Stimulated activated CD4-positive, alpha-beta T cell treated with anti-CD3 and anti-CD28 coated beads, TNF-alpha, amount 100 ng/mL, for 1 hour (primary cell): Measurements from ENCODE around the gene ALX3.
A peak's percentile ranks its signal among the peaks of the same experiment; 100 is the strongest.
"Not testable (repeated sequence)": the region's sequence is repeated elsewhere in the genome, so short reads cannot be mapped to it uniquely, and the experiment has no call there.

Source experiments
- DNase-seq, 3 donors: peaks; one replicate each; pipeline ENCODE4 v3.0.0-alpha.2; 2020; ENCODE audit warnings: low read depth in 3 of 3, low spot score in 1 of 3

ALX3 gene

DNA sequence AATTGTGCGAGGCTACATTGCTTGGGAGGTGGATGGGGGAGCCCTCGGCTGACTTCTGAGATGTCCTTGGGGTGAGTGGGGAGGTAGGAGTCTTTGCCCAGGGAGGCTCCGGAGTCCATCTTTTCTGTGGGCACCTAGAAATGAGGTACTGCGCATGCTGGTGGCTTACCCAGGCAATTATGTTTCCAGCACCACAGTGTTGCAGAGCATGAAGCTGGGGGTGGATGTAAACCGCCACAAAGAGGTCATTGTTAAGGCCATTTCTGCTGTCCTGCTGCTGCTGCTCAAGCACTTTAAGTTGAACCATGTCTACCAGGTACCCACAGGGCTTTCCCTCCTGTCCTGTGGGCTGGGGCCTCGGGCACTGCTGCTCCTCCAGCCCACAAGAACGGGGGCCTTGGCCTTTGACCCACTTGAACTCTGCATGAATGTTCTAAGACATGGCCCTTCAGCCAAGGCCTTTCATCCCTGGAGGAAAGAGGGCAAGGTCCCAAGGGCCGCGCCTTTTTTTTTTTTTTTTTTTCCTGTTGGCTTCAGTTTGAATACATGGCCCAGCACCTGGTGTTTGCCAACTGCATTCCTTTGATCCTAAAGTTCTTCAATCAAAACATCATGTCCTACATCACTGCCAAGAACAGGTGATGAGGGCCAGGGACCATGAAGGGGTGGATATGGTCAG, 21.4 kb downstream of the ALX3 start:
- no peak for DNase-seq

DNA sequence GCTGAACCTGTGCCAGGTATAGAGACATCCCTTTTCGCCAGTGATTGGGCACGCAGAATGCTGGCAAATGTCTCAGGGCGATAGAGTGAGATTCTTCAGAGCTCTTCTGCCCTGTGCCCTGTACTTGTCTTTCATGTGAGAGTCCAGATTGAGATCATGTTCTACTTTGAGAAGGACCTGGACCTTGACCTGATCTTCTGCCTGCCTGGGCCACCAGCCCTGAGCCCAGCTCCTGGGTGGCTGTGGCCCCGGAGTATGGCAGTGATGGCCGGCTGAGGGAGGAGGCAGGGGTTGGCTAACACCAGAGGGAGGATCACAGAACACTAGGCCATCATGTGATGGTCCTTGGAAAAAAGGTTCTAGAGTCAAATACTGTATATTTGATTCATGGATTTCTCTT, 22.2 kb downstream of the ALX3 start:
- DNase-seq, result no peak

DNA sequence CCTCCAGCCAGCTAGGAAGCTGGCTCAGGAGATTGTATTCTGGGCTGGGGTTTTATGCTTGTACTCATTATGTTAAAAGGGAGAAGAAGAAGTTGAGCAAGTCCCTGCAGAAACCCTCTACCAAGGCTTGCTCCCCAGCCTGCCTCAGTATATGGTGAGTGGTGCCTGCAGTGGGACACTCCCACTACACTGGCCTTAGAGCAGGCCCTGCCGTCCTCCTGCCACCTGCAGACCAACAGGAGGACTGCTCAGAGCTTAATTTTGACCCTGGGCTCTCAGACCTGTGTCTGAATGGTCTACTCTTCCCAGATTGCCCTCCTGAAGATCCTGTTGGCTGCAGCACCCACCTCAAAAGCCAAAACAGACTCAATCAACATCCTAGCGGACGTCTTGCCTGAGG, 23.0 kb downstream of the ALX3 start:
- no peak for DNase-seq

DNA sequence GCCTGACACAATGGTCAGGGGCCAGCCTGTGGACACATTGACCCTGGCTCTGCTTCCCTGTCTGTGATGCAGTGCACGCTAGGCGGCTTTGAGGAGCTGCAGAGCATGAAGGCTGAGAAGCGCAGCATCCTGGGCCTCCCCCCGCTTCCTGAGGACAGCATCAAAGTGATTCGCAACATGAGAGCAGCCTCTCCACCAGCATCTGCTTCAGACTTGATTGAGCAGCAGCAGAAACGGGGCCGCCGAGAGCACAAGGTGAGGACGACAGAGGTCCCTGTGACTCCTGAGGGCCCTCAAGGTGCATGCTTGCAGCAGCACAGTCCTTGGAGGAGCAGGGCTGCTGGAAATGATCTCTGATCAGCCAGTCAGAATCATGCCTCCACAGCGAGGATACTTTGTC, 27.5 kb downstream of the ALX3 start:
- no peak for DNase-seq

DNA sequence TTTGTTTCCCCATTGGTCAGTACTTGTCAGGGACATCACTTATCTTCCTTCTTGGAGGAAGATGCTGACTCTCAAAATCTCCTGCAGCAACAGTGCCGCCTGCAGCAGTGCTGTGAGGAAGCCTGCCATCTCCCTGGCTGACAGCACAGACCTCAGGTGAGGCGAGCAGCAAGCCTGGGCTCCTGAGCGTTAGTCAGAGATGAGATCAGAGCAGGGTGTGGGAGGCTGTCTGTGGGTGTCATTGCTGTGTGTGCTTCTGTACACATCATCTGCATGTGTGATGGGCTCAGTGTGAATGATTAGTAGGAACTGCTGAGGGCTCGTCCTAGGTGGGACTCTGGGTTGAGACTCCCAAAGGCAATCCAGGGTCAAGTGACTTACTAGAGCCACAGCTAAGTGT, 29.9 kb downstream of the ALX3 start:
- peak in 1 of 3 donors; percentile 18 for DNase-seq

DNA sequence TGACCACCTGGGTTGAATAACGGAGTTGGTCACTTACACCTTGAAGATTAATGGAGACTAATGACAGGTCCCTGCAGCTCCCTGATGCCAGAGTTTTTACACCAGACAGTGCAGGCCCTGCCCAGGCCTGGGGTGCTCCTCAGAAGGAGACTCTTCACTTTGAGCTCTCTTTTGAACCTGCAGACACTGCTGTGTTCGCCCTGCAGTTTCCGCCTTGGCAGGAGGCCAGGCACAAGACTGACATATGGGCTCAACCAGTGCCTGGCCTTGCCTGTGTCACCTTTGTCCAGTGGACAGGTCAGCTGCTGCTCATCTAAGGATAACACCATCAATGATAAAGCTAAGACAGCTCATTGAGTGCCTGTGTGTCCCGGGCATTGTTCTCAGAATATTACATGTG, 30.8 kb downstream of the ALX3 start:
- no peak for DNase-seq

DNA sequence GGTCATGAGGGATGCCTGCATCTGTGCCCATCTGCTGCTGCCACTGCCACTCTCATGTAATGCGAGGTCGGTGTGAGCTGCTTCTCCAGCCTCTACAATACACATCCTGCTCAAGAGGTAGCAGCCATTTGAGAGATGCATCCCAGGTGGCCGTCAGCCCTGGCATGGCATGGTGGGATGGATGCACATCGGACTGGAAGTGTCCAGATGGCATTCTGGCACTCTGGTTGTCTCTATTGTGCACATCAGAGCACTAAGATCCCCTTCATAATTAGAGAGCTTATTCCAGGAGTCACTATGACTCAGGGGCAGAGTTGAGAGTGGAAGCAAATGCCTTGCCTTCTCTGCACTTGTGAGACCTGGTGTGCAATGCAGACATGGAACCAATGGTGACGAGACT, 32.2 kb downstream of the ALX3 start:
- no peak for DNase-seq

DNA sequence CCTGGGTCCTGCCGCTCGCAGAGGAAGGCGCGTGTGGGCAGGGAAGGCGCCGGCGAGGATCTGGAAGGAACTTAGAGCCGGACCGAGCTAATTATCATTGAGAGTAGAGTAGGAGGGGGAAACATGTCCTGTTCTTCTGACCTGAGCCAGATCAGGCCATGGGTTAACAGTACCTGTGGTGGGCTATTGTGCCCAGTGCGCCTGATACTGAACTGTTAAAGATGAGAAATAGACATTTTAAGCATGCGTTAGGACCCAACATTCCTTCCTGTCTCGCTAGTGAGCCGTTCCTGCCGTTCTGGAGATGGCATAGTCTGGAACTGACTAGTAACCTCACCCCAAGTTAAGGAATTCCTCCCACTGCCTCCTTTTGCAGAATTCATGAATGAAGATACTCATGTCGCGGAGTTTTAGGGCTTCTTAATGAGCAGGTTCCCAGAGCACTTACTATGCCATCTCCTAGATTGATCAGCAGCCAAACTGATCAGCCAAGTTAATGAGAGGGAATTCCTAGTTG, 35.2 kb downstream of the ALX3 start:
- no peak for DNase-seq

DNA sequence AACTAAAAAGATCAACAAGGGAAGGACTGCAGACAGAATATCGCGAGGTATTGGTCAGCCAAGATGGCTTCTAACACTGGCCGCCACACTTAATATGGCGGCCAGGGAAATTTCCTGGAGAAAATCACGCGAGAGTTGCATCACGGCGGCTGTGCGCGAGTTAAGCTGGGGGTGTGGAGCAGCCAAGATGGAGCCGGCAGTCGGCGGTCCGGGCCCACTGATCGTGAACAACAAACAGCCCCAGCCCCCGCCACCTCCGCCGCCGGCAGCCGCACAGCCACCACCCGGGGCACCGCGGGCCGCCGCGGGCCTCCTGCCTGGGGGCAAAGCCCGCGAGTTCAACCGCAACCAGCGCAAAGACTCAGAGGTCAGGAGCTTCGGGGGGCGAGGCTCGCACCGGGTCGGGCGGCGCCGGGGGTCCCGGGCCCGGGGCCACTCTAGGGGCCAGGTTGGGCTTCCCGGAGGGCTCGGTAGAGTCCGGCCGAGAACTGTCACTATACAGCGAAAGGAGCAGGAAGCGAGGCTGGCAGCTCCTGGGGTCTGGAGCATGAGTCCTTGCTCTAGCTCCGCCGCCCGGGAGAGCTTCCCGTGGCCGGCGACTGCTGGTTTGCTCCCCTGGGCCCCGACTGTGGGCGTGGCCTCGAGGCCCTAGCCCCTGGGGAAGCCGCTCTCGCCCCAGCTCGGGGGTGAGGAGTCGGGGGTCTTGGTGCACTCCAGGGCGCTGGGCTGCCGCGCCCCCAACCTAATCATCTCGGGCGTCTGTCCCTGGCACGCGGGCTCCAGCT, 35.8 kb downstream of the ALX3 start, which contains the start of gene STRIP1:
STRIP1 (plus strand) TSS at position 174 of the 785 bp plus-strand sequence; CDS start at position 188, 14 bp downstream.
- DNase-seq, result peak; percentile 78 to 82 (median 78)

DNA sequence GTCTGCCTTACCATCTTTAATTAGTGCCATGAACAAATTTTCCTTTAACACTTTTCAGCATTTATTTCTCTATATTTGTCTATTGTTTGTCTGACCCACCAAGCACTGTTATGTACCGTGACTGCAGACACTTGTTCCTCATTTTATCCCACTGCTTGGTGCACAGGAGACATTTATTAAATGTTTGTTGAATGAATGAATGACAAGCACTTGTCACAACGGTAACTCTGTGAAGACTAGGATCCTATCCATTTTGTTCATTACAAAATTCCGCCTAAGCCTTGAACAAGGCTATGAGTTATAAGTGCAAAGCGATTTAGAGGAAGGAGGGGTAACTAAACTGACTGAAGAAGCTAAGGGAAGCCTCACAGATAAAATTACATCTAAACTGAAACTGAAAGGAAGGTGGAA, 36.4 kb downstream of the ALX3 start:
- DNase-seq, result no peak

DNA sequence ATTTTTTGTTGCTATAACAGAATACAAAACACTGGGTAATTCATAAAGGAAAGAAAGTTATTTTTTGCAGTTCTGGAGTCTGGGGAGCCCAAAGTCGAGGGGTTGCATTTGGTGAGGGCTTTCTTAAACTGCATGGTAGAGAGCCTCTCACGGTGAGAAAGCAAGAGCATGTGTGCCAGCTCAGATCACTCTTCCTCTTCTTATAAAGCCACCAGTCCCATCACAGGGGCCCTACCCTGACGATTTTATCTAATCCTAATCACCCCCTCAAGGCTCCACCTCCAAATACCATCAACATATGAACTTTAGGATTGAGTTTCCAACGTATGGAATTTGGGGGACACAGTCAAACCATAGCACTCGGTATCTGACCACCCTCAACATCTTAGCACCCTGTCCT, 37.1 kb downstream of the ALX3 start:
- no peak for DNase-seq

DNA sequence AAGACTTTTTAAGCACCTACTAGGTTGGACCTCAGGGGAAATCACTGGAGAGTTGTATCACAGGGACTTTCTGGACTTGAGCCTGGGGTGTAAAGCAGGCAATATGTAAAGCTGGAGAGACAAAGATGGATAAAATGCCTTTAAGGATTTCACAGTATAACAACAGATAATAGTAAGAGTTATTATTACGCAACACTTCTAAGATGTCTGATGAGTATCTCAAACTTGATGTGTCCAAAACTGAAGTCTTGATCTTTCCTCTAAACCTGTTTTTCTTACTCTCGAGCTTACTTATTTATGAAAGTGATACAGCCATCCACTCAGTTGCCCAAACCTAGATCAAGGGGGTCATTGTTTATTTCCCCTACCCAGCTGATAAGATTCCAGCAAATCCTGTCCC, 38.1 kb downstream of the ALX3 start:
- DNase-seq, result no peak

DNA sequence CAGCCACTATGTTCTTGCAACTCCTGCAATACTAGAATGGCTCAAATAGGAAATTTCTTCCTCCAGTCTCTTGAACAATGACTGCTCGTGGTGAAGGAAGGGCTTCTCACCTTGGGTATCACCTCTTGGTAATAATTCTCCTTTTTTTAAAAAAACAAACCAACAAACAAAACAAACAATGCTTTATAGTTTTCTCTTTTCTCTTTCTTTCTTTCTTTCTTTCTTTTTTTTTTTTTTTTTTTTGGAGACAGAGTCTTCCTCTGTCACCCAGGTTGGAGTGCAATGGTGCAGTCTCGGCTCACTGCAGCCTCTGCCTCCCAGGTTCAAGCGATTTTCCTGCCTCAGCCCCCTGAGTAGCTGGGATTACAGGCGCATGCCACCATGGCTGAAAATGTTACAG, 39.8 kb downstream of the ALX3 start:
- DNase-seq, result not testable (repeated sequence)

DNA sequence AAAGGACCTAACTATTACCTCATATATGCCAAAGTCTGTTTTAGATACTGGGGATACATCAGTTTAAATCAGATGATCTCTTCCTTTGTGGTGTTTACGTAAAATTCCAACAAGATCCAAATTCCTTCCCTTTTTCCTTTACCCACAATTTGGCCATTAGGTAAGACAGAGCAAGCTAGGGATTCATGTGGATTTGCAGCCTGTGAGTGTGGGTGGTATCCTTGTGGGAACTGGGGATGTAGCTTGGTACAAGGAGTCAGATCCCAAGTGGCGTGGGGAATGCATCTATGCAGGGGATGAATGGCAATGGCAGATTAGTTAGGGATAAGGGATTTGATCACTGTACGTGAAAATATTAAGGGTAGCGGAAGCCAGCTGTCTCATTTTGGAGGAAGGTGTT, 45.9 kb downstream of the ALX3 start:
- no peak for DNase-seq

DNA sequence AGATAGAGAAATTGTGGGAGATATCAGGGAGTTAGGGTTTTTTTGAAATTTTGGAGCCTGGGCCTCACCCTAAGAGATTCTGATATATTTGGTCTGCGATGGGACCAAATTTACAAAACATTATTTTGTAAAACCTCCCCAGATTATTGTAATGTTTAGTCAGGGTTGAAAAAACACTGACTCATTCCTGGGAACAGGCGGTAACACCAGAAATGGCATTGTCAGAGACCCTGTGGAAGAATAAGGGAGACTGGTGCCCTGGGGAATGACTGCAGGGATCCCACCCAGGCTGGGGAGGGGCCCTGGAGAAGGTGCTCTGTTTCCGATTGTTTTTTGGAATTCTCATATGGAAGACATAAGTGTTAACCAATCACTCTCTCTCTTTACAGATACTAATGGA, 49.2 kb downstream of the ALX3 start:
- no peak for DNase-seq

DNA sequence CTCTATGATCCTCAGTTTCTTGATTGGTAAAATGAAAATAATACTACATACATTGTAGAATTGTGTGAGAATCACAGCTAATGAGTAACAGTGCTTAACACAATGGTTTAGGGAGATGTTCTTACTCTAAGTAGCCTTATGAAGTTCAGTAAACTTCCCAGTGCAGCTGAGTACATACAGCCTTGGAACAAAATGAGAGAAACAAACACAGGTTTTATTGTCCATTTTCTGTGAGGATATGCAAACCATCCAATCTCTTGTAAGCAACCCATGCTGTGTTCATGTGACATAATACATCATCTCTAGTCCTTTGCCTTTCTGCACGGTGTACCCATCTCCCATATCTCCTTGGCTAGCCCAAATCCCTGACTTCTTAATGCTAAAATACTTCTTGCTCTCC, 50.7 kb downstream of the ALX3 start:
- DNase-seq, result no peak

DNA sequence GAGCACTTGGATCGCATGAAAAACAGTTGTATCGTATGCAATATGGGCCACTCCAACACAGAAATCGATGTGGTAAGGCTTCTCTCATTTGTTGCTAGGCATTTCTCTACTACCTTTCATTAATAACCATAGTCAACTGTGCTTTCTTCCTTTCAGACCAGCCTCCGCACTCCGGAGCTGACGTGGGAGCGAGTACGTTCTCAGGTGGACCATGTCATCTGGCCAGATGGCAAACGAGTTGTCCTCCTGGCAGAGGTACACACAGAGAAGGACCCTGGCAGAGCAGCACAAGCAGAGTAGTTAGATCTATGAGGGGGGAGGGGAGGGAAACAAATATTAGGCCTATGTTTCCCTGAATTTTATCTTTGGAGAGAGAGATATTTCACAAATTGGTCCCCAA, 52.1 kb downstream of the ALX3 start:
- DNase-seq, result no peak

DNA sequence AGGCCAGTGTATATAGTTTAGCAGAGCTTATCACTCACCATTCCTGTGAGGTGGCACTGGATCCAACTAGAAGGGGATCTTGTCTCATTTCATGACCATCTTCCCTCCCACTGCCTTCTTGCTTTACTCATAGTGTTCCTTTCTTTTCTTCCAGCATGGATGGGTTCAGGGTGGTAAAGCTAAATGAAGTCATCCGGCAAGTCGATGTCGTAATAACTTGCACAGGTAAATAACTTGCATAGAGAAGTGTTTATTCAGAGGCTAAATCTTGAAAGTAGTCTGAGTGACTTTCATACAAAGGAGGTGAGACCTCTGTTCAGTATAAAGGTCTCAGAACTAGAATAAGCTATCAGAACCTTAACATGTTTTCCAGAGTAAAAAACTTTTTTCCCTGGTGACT, 52.7 kb downstream of the ALX3 start:
- no peak for DNase-seq

DNA sequence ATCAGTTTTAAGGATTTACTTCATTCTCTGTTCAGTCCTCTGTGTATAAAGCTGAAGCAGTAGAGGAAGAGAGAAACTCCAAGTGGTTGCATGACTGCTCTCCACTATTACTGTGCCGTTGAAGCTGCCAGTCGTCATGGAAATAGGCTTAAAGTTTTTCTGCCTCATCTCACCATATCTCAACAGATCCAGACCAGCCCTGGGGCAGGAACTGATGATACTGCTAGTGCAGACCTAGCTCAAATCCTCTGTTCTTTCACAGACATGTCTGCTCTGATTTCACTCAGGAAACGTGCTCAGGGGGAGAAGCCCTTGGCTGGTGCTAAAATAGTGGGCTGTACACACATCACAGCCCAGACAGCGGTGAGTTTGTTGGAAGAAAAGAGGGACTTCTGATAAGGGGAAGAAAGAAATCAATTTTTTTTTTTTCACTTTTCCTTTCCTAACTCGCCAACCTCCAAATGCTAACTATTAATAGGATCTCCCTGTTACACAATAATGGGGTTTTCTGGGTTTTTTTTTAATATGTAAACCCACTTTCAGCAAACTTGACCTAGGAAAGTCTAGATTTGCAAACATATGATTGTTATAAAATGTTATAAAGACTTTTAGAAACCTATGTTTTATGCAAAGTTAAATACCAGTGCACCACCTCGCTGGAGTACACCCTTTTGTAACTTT, 58.2 kb downstream of the ALX3 start:
- DNase-seq, result no peak

DNA sequence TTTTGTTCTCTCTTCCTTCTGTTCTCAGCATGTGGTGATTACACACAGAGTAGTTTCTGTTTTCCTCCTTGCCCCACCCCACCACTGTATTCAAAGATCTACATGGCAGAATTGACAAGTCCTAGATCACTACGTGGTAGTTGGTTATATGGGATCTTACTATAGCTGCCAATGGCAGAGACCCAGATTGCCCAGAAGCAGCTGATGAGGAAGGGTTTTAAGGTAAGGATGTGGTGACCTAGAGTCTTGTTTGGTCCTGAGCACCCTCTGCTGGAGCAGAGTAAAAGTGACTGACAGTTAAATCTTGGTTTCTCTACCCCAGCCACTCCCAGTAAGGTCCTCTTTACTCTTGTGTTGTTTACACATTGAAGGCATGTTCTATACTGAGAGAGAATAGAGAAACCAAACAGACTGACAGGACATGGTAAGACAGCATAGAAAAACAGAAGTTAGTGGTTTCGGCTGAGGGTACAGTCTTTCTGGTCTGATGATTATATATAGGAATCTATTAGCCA, 58.9 kb downstream of the ALX3 start:
- no peak for DNase-seq
